NCI-H2227 treated with DMSO at 0.1 percent for 48 hours (cell line): ENCODE data around the gene KCNN2.
"Not testable (repeated sequence)": the region's sequence is repeated elsewhere in the genome, so short reads cannot be mapped to it uniquely, and the experiment has no call there.

ENCODE experiments used
- DNase-seq: peaks from one replicate; lab custom pipeline; 2025; lab: John Stamatoyannopoulos, UW

Gene KCNN2

DNA sequence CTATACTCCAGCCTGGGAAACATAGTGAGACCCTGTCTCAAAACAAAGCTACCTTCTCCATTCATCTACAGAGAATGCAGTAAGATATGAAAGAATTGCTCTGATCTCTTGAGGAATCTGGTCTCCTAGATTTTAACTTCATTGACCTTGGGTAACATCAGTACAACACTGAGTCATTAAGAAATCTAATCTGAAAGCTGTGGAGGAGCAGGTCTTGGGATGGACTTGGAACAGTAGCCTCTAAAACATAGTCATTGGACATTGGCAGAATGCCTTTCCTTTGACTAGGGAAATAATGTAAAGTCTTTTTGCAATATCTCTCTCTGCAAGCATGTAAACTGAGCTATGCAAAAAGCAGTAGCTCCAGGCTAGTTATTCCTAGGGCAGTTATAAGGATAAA is 58.1 kb downstream of the KCNN2 start:
- no peak for DNase-seq

- no peak for DNase-seq
Observed at GRCh38 chr5:114427204-114427603, 65.3 kb downstream of the KCNN2 start.

DNA sequence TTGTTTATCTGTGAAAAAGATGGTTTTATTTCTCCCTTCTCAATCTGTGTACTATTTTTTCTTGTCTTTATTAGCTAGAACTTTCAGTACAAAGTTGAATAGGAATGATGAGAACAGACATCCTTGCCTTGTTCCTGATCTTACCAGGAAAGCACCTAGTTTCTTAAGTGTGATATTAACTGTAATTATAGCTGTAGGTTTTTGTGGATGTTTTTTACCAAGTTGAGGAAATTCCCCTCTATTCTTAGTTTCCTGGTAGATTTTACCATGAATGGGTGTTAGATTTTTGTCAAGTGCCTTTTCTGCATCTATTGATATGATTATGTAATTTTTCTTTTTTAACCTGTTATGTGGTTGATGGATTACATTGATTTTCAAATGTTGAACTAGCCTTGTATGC is 68.7 kb downstream of the KCNN2 start:
- no peak for DNase-seq

DNA sequence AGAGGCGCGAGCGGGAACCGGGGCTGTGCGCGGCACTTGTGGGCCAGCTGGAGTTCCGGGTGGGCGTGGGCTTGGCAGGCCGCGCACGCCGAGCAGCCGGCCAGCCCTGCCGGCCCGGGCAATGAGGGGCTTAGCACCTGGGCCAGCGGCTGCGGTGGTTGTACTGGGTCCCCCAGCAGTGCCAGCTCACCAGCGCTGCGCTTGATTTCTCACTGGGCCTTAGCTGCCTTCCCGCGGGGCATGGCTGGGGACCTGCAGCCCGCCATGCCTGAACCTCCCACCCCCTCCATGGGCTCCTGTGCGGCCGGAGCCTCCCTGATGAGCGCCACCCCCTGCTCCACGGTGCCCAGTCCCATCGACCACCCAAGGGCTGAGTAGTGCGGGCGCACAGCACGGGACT is 70.8 kb downstream of the KCNN2 start:
- not testable (repeated sequence) for DNase-seq

- no peak for DNase-seq
Observed at GRCh38 chr5:114434396-114435219, 72.7 kb downstream of the KCNN2 start.

DNA sequence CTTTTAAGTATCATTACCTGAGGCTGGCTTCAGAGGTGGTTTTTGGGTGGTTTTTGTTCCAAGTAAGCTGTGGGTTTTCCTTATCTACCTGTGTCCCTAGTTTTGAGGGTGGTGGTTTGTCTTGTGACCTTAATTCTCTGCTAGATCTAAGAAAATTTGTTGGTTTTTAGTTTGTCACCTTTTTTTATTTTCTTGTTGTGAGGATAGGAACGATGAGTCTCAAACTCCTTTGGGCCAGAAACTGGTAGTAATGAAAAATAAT is 73.3 kb downstream of the KCNN2 start:
- DNase-seq = no peak

DNA sequence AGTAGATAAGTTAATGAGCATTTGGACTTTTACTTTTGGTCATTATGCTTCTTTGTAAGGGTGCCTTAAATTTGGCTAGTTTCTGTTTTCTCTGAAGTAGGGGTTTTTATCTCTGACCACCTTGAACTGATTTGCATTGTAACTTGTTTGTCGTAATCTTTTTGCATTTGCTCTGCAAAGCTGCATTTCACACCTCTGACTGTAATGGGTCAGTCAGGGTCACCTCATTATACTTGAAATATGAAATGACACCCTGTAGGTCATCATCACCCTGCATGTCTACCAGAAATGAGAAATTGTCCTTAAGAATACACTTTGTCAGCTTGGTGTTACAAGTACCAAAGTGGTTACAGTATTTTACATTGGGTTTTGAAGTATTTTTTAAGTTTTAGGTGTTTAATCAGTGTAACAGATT is 74.0 kb downstream of the KCNN2 start:
- DNase-seq = no peak

DNA sequence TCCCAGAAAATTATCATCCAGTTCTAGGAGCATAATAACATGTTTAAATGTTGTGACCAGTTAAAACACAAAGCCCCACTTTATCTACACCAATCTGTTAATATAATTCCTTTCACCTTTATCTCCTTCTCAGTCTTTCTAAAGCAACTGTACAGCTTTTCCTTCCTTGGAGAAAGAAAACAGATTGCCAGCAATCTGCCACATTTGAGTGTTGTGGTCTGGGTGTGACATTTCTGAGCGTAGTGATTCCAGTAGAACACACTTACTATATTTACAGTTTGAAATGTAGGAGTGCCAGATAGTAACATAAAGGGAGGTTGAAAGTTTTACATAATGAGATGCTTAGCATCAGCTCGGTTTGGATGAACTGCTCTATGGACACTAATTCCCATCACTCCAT is 76.1 kb downstream of the KCNN2 start:
- DNase-seq = no peak

DNA sequence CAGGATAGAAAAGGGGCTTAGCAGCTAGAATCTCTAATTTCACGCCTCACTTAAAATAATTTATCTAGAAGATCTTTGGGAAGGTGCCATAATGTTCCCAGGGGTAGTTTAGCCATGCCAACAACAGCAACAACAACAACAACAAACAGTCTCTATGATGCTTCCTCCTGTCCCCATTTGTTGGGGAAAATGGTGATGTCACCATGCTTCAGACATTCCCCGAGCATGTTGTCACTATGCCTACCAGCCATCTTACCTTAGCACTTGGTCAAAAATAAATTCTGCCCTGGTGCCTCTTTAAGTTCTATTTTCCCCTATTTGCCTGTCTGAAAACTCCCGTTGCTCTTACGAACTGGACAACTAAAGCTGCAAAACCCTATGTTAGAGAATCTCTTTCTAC is 76.6 kb downstream of the KCNN2 start:
- DNase-seq = no peak

GRCh38 chr5:114447084-114447773 is 85.4 kb downstream of the KCNN2 start:
- no peak for DNase-seq

GRCh38 chr5:114448481-114448880 is 86.6 kb downstream of the KCNN2 start:
- no peak for DNase-seq

GRCh38 chr5:114449860-114450421 is 88.1 kb downstream of the KCNN2 start:
- DNase-seq = peak; percentile 0

GRCh38 chr5:114450437-114450836 is 88.6 kb downstream of the KCNN2 start:
- DNase-seq = no peak

DNA sequence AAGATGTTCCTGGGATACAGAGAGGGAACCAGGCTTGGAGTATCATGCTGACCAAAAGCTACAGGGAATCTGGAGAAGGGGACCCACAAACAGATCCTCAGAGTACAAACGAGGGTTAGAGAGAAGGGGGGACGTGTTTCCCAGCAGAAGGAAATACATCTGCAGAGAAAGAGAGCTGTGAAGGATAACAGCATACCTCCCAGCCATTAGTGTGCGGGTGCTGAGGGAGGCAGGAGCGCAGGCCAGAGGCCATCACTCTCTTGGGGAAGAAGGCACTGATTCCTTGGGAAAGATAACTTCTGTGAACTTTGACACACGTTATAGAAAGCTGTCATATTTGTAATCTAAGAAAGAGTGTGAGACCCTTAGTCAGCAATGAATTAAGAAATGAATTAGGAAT is 96.9 kb downstream of the KCNN2 start:
- DNase-seq = no peak

DNA sequence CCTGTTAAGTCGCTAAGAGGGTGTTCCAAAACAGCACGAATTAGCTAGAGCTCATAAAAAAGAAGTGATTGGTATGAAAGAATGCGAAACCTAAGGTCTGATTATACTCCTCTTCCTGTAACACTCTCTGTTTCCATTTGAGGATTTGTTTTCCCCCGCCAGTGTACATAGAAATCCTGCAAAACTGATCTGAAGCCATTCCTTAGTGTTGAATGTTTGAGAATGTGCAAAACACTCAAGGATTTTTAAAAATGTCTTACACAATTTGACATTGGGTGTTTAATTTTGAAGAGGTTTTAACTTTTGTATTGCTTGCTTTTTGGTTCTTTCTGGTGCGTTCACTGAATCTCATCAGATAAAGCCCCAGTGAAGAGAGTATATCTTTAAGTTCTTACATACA is 105.3 kb downstream of the KCNN2 start:
- DNase-seq = no peak

- no peak for DNase-seq
Observed at GRCh38 chr5:114467729-114468128, 105.9 kb downstream of the KCNN2 start.

DNA sequence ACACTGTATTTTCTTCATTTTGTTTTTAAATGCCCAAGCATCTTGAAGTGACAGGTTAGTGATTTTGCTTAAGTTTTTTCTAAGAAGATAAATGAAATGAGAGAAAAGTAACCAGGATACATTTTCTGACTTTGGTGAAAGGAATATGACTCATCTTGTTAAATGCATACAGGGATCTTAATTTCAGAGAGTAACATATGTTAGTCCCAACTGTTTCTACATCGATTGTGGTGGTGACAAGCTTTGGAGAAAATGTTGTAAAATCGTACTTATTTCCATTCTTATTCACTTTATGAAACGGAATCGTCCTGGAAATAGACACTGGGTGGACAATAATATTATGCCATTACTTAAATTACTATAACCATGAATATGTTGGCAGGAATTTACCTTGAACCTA is 107.5 kb downstream of the KCNN2 start:
- DNase-seq = no peak

GRCh38 chr5:114471529-114471928 is 109.7 kb downstream of the KCNN2 start:
- DNase-seq = no peak

- no peak for DNase-seq
Observed at GRCh38 chr5:114473541-114473940, 111.7 kb downstream of the KCNN2 start.

DNA sequence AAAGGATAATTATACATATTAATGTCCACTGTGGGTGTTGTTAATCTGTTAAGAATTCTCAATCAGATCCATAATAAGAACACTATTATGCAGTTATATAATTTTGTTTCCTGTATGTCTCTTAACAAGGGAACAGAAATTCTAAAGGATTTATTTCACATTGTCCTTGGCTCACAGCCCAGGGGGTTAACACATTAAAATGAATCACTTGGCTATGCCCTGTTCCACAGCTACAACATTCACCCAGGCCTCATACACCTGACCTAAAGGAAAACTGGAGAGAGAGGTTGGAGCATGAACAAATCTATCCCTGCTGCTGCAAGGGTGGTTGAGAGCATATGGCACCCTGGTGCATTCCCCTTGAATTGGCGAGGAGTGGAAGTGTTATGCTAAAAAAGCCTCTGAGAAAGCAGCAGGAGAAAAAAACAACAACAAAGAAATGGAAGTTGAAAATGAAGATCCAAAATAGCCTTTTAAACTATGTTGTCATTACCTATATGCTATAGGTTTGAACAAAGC is 116.0 kb downstream of the KCNN2 start:
- DNase-seq = no peak

GRCh38 chr5:114500756-114501155 is 138.9 kb downstream of the KCNN2 start:
- no peak for DNase-seq

- DNase-seq = no peak
Observed at GRCh38 chr5:114504560-114504959, 142.7 kb downstream of the KCNN2 start.

- DNase-seq = no peak
Observed at GRCh38 chr5:114524221-114524620, 162.4 kb downstream of the KCNN2 start.
